ENCODE measurements around the gene STAG3.
"Not testable (repeated sequence)": the region's sequence is repeated elsewhere in the genome, so short reads cannot be mapped to it uniquely, and the experiment has no call there.

Gene STAG3, protein sequence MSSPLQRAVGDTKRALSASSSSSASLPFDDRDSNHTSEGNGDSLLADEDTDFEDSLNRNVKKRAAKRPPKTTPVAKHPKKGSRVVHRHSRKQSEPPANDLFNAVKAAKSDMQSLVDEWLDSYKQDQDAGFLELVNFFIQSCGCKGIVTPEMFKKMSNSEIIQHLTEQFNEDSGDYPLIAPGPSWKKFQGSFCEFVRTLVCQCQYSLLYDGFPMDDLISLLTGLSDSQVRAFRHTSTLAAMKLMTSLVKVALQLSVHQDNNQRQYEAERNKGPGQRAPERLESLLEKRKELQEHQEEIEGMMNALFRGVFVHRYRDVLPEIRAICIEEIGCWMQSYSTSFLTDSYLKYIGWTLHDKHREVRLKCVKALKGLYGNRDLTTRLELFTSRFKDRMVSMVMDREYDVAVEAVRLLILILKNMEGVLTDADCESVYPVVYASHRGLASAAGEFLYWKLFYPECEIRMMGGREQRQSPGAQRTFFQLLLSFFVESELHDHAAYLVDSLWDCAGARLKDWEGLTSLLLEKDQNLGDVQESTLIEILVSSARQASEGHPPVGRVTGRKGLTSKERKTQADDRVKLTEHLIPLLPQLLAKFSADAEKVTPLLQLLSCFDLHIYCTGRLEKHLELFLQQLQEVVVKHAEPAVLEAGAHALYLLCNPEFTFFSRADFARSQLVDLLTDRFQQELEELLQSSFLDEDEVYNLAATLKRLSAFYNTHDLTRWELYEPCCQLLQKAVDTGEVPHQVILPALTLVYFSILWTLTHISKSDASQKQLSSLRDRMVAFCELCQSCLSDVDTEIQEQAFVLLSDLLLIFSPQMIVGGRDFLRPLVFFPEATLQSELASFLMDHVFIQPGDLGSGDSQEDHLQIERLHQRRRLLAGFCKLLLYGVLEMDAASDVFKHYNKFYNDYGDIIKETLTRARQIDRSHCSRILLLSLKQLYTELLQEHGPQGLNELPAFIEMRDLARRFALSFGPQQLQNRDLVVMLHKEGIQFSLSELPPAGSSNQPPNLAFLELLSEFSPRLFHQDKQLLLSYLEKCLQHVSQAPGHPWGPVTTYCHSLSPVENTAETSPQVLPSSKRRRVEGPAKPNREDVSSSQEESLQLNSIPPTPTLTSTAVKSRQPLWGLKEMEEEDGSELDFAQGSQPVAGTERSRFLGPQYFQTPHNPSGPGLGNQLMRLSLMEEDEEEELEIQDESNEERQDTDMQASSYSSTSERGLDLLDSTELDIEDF

DNA sequence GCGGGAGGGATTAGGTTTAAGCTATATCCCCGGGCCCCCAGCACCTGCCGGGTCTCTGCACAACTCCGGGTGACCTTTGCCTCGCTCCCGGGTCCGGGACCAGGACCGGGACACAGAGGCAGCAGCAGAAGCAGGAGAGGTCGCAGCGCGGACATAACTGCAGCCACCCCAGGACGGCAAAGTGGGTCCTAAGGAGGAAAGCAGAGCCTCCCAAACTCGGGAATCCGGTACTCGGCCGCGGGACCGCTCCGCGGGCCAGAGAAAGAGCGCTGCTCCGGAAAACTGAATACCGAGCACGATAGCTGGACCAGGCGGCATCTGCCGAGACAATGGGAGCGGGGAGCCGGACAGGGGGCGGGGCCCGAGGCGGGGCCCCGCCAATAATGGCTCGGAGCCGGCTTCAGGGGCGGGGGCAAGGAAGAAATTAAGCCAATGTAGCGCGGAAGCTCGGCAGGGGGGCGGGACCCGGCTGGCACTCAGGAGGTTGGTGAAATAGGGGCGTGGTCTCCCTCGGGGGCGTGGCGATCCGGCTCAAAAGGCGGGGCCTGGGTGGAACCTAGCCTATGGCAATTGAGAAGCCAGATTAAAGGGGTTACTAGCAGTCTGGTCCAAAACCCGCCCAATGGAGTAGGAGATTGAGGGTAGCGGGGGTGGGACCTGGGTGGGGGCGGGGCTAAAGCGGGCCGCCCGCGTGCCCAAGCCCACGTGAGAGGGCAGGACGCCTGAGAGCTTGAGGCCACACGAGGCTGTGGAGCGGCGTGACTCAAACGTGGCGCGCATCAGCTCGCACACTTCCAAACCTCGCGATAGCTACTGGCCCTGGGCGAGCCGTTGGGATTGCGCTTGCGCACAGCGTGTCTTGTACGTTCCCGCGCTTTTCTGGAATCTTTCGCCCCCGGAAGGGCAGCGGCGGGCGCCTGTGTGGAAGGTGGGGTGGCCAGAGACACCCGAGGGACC, at the start of gene STAG3, which contains the start of gene GPC2:
TSS of gene STAG3 (plus strand) at position 874 of the 957 bp plus-strand sequence. CDS start 2,639 bp downstream, outside the sequence.
TSS of gene GPC2 (minus strand) at position 337 of the 957 bp plus-strand sequence. CDS start at position 155, 182 bp downstream.
- DNase-seq: peak; percentile 83

DNA sequence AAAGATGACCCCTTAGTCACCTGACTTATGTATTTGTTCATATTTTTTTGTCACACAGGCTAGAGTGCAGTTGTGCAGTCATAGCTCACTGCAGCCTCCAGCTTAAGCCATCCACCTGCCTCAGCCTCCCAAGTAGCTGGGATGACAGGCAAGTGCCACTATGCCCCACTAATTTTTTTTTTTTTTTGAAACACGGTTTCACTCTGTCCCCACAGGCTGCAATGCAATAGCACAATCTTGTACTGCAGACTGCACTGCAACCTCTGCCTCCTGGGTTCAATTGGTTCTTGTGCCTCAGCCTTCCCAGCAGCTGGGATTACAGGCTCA, 49.1 kb upstream of the STAG3 start:
- no peak for DNase-seq

DNA sequence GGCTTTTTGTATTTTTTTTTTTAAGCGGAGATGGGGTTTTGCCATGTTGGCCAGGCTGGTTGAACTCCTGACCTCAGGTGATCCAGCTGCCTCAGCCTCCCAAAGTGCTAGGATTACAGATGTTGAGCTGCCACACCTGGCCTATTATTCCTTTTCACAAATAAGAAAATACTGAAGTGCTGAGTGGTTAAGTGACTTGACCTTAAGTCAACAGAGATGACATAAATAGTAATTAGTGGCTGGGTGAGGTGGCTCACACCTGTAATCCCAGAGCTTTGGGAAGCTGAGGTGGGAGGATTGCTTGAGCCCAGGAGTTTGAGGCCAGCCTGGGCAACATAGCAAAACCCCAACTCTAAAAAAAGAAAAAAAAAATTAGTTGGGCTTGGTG, 47.5 kb upstream of the STAG3 start:
- DNase-seq: not testable (repeated sequence)

- DNase-seq: peak; percentile 70
Measured at GRCh38 chr7:100130608-100131453, 46.9 kb upstream of the STAG3 start.

- DNase-seq: no peak
Measured at GRCh38 chr7:100132126-100132525, 45.6 kb upstream of the STAG3 start.

DNA sequence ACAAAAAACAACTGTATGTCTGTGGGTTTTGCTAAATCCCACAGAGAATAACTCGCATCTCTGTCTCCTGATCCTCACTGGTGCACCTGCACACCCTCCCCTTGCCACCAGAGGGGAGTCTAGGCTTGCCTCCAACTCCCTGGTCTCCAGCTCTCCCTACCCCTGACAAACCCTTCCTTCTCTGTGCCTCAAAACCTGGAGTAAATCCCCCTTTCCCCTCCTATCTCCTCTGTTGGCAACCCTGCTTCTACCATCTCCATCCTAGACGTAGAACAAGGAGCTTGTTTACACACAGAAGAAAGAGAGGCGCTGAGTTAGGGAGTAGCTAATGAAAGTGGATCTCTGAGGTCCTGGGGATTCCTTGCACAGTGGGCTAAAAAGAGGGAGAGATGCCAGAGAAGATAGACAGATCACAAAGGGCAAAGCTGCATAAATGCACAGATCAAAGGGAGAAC, 45.0 kb upstream of the STAG3 start:
- no peak for DNase-seq

DNA sequence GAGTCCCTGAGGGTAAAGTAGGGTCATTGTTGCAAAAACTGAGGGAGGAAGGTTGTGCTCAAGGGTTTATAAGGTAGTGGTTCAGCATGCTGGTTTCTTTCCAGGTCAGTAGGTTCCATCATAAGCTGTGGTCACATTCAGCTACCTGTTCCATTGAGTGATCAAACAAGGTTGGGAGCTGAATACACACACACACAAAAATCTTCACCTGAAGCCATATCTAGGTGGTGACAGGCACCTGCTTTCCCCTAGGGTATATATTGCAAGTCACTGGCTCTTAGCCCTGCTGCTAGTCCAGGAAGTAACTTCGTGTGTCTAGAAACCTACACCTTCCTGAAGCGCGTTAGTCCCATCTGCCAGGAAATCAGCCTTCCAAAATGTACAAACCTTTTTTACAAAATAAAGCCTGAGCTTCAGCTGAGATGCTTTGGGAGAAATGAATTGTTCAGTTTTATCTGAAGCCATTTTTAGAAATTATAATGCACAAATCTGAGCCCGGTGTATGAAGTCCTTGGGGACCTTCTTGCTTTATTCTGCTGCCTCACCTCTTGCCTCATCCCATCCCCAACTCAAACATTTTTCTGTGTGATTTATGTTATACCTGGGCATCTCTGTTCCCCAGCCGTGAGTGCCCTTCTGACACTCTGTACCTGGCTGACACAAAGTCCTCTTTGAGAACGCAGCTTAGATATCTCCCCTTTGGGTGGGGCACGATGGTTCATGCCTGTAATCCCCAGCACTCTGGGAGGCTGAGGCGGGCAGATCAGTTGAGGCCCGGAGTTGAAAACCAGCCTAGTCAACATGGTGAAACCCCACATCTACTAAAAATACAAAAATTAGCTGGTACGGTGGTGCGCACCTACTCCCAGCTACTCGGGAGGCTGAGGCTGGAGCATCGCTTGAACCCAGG, 39.6 kb upstream of the STAG3 start:
- DNase-seq: no peak

DNA sequence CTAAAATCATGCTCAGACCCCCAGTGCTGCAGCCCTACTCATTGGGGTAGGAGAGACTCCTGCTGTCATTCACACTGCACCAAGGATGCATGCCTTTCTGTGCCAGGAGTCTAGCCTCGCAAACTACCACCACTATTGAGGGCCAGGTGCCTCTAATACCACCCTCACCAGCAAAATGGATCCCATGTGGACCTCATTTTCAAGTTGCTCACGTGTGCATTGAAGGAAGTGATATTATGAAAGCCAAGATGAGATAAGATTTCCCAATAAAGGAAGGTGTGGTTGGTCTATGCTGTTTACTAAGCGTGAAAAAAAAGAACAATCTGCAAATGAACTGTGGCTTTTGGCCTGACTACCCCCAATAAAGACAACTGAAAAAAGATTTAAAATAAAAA, 36.2 kb upstream of the STAG3 start:
- DNase-seq: no peak

GRCh38 chr7:100142461-100142860, 35.3 kb upstream of the STAG3 start:
- no peak for DNase-seq

GRCh38 chr7:100146350-100146749, 31.4 kb upstream of the STAG3 start:
- DNase-seq: not testable (repeated sequence)

DNA sequence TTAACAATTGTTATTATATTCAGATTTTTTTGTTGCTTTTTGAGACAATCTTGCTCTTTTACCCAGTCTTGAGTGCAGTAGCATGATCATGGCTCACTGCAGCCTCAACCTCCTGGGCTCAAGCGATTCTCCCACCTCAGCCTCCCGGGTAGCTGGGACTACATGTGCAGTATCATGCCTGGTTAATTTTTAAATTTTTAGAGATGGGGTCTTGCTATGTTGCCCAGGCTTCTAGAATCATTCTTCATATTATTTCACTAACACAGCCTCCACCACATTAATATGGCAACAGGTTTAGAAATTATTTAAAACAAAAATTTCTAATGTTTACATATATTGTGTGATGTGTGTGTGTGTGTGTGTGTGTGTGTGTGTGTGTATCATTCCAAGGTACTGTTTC, 30.4 kb upstream of the STAG3 start:
- no peak for DNase-seq

DNA sequence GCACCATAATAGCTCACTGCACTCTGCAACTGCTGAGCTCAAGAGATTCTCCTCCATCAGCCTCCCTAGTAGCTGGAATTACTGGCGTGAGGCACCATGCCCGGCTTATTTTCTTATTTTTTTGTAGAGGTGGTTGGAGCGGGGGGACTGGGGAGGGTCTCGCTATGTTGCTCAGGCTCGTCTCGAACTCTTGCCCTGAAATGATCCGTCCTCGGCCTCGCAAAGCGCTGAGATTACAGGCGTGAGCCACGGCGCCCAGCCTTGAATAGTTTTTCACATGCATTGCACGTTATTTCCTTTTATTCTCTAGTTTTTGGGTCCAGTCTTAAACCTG, 29.5 kb upstream of the STAG3 start:
- no peak for DNase-seq

DNA sequence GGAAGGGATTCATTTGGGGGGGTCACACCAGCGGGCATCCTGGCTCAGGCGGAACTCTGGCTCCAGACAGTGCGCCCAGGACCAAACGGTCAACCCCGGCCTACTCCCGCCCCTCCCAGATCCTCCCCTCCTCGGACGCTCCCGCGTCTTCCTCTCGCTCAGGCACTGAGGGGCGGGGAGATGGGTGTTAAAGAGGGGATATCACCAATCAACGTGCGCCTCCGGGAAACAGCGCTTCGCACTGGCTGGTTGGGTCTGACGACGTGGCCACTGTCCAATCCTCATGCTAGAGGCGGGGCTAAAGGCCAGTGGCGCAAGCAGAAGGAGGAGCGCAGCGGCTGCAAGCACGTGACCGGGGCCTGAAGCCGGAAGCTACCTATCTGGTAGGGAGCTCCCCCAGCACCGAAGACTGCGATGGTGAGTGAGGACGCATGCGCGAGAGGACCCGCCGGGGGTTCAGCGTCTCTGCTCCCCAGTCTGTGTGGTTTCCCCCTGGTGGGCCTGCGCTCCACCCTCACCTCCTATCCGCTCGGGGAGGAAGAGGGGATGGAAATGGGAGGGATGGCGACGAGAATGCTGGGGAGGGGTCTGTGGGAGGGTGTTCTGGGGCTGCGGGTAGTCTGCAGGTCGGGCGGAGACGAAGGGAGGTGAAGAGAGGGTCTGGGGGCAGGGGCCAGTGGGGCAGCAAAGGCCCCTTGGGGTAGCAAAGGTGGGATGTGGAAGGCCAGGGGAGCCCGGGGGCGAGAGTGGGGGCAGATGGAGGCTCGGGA, 29.0 kb upstream of the STAG3 start, which contains the start of gene LAMTOR4:
TSS of gene LAMTOR4 (plus strand) at position 360 of the 770 bp plus-strand sequence. CDS start at position 415, 55 bp downstream.
- peak; percentile 86 for DNase-seq

GRCh38 chr7:100152404-100152803, 25.3 kb upstream of the STAG3 start:
- no peak for DNase-seq

DNA sequence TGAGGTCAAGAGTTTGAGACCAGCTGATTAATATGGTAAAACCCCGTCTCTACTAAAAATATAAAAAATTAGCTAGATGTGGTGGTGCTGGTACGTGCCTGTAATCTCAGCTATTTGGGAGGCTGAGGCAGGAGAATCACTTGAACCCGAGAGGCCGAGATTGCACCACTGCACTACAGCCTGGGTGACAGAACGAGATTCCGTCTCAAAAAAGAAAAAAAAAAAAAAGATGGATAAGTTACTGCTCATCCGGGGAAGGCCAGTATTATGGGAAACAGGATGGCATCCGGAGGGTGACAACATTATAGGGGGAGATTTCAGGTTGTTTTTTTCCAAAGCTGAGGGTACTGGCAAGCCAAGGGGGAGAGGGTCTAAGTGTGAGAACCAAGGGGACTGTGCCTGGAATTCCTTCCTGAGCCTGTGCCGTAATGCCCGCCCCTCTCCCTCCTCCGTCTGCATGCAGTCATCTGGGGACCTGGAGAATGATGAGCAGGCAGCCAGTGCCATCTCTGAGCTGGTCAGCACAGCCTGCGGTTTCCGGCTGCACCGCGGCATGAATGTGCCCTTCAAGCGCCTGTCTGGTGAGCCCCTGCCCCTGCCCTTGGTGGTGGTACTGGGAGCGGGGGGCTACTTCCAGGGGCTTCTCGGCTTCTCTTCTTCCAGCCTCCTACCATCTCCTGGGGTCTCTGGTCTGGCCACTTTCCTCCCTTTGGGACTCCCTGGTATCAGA, 24.6 kb upstream of the STAG3 start:
- no peak for DNase-seq

DNA sequence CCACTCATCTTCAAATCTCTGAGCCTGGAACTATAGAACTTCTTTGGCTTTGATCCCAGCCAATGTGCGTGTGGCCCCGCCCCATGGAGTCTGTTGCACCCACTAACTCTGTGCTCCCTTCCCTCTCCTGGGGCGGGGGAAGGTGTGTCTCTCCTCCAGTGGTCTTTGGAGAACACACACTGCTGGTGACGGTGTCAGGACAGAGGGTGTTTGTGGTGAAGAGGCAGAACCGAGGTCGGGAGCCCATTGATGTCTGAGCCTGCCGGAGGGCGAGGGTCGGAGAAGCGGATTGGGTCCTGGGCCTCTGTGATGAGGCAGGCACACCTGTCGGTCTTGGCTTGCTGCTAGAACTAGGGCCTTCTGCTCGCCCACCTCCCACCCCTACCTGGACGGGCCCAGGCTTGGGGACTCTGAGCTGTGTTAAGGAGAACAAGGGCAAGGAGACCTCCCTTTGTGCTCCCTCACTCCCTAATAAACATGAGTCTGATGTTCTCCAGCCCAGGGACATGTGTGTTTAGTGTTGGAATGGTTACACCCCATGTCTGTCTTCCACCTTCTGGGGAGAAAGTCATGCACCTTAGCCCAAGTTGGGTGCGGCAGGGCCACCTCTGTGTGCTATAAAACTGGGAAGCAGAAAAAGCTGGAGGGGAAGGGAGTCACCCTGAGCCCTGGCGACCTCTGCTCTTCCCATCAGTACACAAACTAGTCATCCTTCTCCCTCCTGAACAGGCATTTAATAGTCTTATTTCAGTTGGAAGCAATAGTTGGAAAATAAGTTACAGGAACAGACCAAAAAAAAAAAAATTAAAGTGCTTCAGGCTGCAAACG, 23.8 kb upstream of the STAG3 start:
- peak; percentile 10 for DNase-seq

Measured in 8988T (cell line).